OCI-LY3 (cell line): Measurements from ENCODE around the gene LNPEP.

Experiments
- H2AFZ ChIP-seq: fragments of 200-600, 300-600 bp; shearing (Covaris generic); 2 replicates; pipeline ENCODE4 v1.6.0; 2014; ENCODE audit warnings: antibody characterized with exemption, low read depth, low read length
- H3K27ac ChIP-seq: fragments of 200-600, 300-600 bp; sonication (generic); 2 replicates; pipeline ENCODE4 v1.5.1; 2014; ENCODE audit warnings: mild to moderate bottlenecking, low read length, moderate library complexity, mixed read lengths
- H3K27me3 ChIP-seq: fragments of 200-600, 300-600 bp; sonication (generic); 2 replicates; pipeline ENCODE4 v1.6.1; 2014; ENCODE audit warnings: low read depth, low read length, mixed read lengths
- H3K36me3 ChIP-seq: fragments of 200-600, 300-600 bp; sonication (generic); replicated peaks from 2 replicates; pipeline ENCODE3; 2014; ENCODE audit warnings: low read depth, low read length, mixed read lengths
- H3K4me1 ChIP-seq: fragments of 300-600, 200-600 bp; sonication (generic); 2 replicates; pipeline ENCODE4 v1.6.1; 2014; ENCODE audit warnings: low read length, mixed read lengths
- H3K4me2 ChIP-seq: fragments of 200-600, 300-600 bp; sonication (generic); 2 replicates; pipeline ENCODE4 v1.6.1; 2014; ENCODE audit warnings: low read length, mixed read lengths
- H3K4me3 ChIP-seq: fragments of 300-600, 200-600 bp; sonication (generic); 2 replicates; pipeline ENCODE4 v1.5.1; 2014; ENCODE audit warnings: antibody characterized with exemption, mild to moderate bottlenecking, low read length, moderate library complexity
- H3K79me2 ChIP-seq: fragments of 300-600, 200-600 bp; shearing (Covaris generic); 2 replicates; pipeline ENCODE4 v1.6.1; 2014; ENCODE audit warnings: mild to moderate bottlenecking, low read length, mixed read lengths
- H3K9ac ChIP-seq: fragments of 300-600, 200-600 bp; shearing (Covaris generic); 2 replicates; pipeline ENCODE4 v1.6.0; 2014; ENCODE audit warnings: mild to moderate bottlenecking, low read length, moderate library complexity
- H3K9me3 ChIP-seq: fragments of 200-600, 300-600 bp; shearing (Covaris generic); 2 replicates; pipeline ENCODE4 v1.6.1; 2014; ENCODE audit warnings: low read length, mixed read lengths; ENCODE audit not compliant: insufficient read depth
- H4K20me1 ChIP-seq: fragments of 200-600, 300-600 bp; sonication (generic); 2 replicates; pipeline ENCODE4 v1.6.1; 2016; ENCODE audit warnings: low read length, mixed read lengths; ENCODE audit not compliant: insufficient read depth
- EZH2phosphoT487 ChIP-seq: fragments of 200-600 bp; shearing (Covaris generic); IDR thresholded peaks from 2 replicates; pipeline ENCODE4 v1.6.1; 2018; ENCODE audit warnings: antibody characterized with exemption, mixed run types, low read depth
- TF ChIP-seq, protein P1 (sequence below): fragments of 200-600, 300-600 bp; sonication (generic); IDR thresholded peaks from 2 replicates; pipeline ENCODE4 v1.5.1; 2014; ENCODE audit warnings: antibody characterized with exemption, low read length, low read depth

The LNPEP gene

DNA sequence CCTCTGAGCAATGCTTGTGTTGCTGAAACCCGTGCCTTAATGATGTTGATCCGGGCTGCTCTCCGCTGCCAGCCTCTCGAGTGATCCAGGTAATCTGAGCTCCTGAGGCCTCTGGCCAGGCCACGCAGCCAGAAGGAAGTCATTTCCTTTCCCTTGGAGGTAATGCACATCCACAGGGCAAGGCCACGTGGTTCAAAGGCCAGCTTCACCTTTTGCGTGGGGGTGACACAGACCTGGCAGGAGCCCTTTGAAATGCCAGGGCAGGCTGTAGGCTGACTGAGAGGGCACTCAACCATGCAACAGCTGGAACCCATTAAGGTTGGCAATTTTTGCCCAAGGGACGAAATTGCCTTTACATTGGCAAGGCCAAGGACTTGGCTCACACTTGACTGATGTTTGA, 126.2 kb downstream of the LNPEP start:
- Histone ChIP-seq H4K20me1 (no peaks in the 10 kb centered on the region), H3K4me3 (no peak overlapping the region), H3K79me2 (no peaks in the 10 kb centered on the region), H3K4me2 (no peak overlapping the region), H3K36me3 (no peaks in the 10 kb centered on the region), H3K9ac (no peak overlapping the region), H3K9me3 (no peaks in the 10 kb centered on the region), H3K4me1 (no peaks in the 10 kb centered on the region), H3K27me3 (0 out of 2 replicates have a peak, but pooled peaks cover 4% of the 10 kb centered on the region), H2AFZ (no peak overlapping the region), H3K27ac (no peak overlapping the region)
- TF ChIP-seq EZH2phosphoT487 = no peak
- TF ChIP-seq, protein P1, sequence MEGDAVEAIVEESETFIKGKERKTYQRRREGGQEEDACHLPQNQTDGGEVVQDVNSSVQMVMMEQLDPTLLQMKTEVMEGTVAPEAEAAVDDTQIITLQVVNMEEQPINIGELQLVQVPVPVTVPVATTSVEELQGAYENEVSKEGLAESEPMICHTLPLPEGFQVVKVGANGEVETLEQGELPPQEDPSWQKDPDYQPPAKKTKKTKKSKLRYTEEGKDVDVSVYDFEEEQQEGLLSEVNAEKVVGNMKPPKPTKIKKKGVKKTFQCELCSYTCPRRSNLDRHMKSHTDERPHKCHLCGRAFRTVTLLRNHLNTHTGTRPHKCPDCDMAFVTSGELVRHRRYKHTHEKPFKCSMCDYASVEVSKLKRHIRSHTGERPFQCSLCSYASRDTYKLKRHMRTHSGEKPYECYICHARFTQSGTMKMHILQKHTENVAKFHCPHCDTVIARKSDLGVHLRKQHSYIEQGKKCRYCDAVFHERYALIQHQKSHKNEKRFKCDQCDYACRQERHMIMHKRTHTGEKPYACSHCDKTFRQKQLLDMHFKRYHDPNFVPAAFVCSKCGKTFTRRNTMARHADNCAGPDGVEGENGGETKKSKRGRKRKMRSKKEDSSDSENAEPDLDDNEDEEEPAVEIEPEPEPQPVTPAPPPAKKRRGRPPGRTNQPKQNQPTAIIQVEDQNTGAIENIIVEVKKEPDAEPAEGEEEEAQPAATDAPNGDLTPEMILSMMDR = no peak

DNA sequence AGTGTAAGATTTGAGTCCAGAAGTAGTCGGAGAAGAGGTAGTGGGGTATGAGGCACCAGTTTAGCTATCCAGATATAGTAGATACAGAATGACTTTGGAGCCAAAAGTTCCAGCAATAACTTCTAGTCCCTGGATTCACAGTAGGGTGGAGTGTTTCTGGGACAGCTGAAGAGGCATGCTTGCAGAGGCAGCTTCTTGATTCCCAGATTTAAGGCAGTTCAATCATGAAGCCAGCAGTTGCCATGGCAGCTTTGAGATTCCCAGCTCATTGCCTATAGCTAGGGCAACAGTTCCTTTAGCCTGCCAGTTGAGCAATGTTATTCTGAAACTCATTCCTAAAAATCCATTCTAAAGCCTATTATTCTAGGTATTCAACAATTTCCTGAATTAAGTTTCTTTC, 127.4 kb downstream of the LNPEP start:
- TF ChIP-seq EZH2phosphoT487 = no peak
- TF ChIP-seq, protein P1 = no peak
- Histone ChIP-seq H3K4me2 (no peak overlapping the region), H2AFZ (no peak overlapping the region), H3K4me3 (no peak overlapping the region), H3K9ac (no peak overlapping the region), H3K4me1 (no peaks in the 10 kb centered on the region), H3K27me3 (0 out of 2 replicates have a peak, but pooled peaks cover under 1% of the 10 kb centered on the region), H4K20me1 (no peaks in the 10 kb centered on the region), H3K27ac (no peak overlapping the region), H3K9me3 (no peaks in the 10 kb centered on the region), H3K36me3 (no peaks in the 10 kb centered on the region), H3K79me2 (no peaks in the 10 kb centered on the region)

DNA sequence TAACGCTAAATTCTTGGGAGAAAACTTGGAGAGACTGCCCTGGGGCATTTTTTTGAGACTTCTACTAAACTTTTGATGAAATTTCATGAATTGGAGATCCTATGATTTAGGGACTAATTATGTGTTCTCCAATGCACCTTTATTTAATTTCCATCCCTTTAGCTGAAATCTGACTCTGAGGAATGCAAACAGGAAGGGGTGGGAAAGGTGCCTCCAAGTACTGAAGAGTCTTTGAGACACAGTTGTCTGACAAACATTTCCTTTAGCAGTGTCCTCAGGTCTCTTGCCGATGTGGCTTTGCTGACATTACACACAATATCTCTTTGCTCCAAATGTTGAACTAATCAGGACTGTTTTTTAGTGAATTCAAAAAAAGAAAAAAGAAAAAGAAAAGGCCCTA, 129.6 kb downstream of the LNPEP start:
- H3K79me2 ChIP-seq = no peaks in the 10 kb centered on the region
- H3K27me3 ChIP-seq = no peaks in the 10 kb centered on the region
- H3K27ac ChIP-seq = no peak overlapping the region
- H3K36me3 ChIP-seq = no peaks in the 10 kb centered on the region
- no peaks in the 10 kb centered on the region for H3K9me3 ChIP-seq
- H2AFZ ChIP-seq = no peak overlapping the region
- H3K4me2 ChIP-seq = no peak overlapping the region
- no peaks in the 10 kb centered on the region for H3K4me1 ChIP-seq
- no peaks in the 10 kb centered on the region for H4K20me1 ChIP-seq
- TF ChIP-seq EZH2phosphoT487 = no peak
- TF ChIP-seq, protein P1 = no peak
- H3K4me3 ChIP-seq = no peak overlapping the region
- H3K9ac ChIP-seq = no peak overlapping the region

DNA sequence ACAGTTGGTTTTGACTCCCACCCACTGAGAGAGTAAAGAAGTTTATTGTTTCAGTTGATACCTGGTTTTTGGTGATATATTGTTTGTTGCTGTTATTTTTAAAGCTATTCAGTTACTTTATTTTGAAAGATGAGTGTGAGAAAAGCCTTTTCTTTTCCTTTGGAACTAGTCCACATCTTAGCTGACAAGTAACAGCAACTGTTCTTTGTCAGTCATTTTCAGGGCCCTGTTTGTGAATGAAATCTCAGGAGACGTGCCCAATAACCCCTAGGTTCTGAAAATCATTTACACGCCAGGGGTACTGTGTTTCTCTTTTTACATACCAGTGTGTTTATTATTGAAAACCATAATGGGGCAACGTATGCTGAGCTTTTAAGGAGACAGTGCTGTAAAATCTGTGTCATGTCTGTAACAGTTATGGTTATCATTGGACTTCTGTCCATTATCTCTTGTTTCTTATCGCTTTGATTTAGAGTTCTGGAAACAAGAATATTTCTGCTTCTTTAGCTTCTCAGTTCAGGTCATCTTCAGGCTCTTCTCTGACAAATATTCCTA, 131.5 kb downstream of the LNPEP start:
- no peaks in the 10 kb centered on the region for H3K9me3 ChIP-seq
- no peaks in the 10 kb centered on the region for H3K79me2 ChIP-seq
- no peak overlapping the region for H3K9ac ChIP-seq
- no peaks in the 10 kb centered on the region for H3K4me1 ChIP-seq
- no peaks in the 10 kb centered on the region for H4K20me1 ChIP-seq
- no peaks in the 10 kb centered on the region for H3K36me3 ChIP-seq
- H3K4me2 ChIP-seq = no peak overlapping the region
- no peak overlapping the region for H3K4me3 ChIP-seq
- no peak overlapping the region for H2AFZ ChIP-seq
- H3K27ac ChIP-seq = no peak overlapping the region
- H3K27me3 ChIP-seq = no peaks in the 10 kb centered on the region
- TF ChIP-seq, protein P1 = no peak
- no peak for TF ChIP-seq EZH2phosphoT487
